Measurements from ENCODE around the gene CDH2.

DNA sequence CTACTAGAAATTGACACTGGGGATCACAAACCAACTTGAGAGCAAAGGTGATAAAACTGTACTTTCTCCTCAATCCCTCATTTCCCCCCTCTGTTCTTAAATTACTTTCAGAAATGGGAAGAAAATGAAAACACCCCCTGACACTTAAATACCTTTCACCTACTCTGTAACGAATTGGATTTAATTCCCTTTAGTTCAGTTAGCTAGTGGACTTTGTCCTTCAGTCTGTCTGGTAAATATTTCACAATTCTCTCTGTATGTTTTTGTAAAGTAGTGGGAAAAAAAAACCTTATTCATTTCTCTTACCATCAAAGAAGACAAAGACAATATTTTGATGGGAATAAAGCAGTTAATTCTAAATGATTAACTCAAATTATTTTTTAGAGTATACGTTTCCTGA, 85.7 kb downstream of the CDH2 start:
- TF ChIP-seq, protein P1, sequence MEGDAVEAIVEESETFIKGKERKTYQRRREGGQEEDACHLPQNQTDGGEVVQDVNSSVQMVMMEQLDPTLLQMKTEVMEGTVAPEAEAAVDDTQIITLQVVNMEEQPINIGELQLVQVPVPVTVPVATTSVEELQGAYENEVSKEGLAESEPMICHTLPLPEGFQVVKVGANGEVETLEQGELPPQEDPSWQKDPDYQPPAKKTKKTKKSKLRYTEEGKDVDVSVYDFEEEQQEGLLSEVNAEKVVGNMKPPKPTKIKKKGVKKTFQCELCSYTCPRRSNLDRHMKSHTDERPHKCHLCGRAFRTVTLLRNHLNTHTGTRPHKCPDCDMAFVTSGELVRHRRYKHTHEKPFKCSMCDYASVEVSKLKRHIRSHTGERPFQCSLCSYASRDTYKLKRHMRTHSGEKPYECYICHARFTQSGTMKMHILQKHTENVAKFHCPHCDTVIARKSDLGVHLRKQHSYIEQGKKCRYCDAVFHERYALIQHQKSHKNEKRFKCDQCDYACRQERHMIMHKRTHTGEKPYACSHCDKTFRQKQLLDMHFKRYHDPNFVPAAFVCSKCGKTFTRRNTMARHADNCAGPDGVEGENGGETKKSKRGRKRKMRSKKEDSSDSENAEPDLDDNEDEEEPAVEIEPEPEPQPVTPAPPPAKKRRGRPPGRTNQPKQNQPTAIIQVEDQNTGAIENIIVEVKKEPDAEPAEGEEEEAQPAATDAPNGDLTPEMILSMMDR (IDR thresholded peaks at IDR 0.05; ENCODE audit: low read depth, low read length) = no peak
- no peak for TF ChIP-seq EZH2phosphoT487 (IDR thresholded peaks at IDR 0.05; ENCODE audit: low read depth)
